GM18909 (cell line): ENCODE results near the gene SNX3.
"Not testable (repeated sequence)": the region's sequence is repeated elsewhere in the genome, so short reads cannot be mapped to it uniquely, and the experiment has no call there.

Source experiments
- ATAC-seq: cut with Tn5 transposase; IDR thresholded peaks from one replicate; pipeline ENCODE4 v1.9.1; 2021; ENCODE audit warnings: mild to moderate bottlenecking; ENCODE audit not compliant: unreplicated experiment, poor library complexity

The SNX3 gene

DNA sequence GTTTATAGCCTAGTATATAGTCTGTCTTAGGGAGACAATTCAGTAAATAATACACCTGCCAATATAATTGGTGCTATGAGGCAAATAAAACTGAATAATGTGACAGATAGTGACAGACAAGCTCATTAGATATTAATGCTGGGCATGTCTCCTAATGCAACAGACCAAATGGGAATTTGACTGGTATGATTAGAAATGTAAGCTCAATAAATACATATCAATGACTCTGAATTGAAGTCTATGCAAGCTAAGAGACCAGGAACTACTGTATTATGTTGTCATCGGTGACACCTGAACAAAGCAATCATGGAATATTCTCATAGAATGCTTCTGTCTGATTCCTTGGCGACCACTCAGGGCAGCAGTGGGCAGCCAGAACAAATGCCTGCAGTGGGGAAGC is 2.5 kb upstream of the SNX3 start:
- ATAC-seq: no peak

DNA sequence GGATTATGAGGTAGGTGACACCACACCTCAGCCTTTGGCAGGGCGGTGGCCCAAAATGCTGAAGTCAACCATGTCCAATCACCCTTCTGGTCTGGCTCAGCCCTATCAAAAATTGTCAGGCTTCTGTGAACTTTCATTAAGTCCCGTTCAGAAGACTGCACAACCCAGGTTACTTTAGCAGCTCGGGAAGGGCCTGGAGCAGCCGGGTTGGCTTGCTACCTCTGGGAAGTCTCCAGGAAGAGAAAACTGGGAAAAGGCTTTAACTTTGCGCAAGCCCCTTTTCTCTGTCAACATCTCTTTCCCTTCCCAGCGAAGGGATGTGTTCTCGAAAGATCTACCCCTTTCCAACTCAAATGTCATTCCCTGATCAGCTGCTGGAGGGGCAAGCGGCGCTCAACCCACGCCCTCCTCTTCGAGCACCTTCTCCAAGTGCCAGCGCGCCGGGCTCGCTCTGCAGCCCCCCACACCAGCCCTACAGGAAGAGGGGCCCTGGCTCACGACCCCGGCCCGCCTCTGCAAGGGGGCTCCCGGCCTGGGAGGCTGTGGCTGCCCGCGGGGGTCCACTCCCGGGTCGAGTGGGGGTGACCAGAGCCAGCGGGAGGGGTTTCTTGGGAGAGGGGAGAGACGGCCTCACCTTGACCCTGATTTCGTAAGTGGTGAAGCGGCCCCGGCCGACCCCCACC is 573 bp downstream of the SNX3 start:
- peak; percentile 12 for ATAC-seq

DNA sequence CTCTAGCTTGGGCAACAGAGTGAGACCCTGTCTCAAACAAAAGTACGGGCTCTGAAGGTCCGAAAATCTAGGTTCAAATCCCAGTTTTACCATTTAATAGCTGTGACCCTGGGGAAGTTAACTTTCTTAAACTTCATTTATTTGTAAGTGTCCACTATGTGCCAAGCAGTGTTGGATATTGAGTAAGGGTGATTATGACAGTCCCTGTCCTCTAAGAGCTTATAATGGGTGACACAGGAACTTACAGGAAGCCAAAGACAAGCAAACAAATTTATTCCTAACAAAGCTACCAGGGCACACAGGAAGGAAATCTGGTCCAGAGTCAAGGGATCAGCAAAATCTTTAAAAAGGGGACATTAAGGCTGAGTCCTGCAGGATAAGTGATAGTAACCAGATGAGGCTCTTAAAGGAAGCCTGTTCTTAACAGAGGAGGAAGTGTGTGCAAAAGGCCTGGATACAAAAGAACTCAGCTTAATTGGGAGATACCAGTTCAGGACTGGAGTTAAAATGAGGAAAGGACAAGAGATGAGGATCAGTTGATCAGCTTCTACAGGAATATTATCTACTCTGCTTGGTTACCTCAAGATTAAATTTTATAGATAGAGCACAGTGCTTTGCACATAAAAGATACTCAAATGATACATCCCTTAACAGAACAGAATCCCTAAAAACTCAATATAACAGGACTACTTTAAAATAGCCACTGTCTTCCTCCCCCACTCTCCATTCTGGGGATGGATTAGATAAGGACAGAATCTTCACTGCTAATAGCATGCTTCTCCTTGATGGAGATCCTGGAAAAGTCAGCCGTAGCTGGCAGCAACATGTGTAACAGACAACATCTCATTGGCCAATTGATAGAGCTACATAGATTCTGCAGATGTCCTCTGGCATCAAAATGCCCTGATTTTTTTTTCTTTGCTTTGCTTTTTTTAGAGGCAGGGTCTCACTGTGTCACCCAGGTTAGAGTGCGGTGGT is 6.1 kb downstream of the SNX3 start:
- no peak for ATAC-seq

- ATAC-seq: no peak
Measured at GRCh38 chr6:108253241-108253640, 7.6 kb downstream of the SNX3 start.

DNA sequence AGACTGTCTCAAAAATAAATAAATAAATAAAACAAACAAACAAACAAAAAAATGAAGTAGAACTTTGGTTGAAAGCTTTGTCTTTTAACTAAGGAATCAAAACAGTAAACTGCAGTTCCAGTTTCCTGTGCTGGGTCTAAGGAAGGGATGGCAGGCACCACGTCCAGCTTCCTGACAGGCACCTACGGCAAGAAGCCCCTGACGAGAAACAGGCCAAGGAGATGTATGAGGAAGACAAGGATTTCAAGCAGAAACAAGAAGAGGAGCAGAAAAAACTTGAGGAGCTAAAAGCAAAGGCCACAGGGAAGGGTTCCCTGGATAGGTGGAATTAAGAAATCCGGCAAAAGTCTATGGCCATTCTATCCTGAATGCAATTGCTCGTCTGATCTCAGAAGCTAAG is 8.8 kb downstream of the SNX3 start:
- no peak for ATAC-seq

GRCh38 chr6:108251252-108251651 is 9.6 kb downstream of the SNX3 start:
- ATAC-seq: no peak

DNA sequence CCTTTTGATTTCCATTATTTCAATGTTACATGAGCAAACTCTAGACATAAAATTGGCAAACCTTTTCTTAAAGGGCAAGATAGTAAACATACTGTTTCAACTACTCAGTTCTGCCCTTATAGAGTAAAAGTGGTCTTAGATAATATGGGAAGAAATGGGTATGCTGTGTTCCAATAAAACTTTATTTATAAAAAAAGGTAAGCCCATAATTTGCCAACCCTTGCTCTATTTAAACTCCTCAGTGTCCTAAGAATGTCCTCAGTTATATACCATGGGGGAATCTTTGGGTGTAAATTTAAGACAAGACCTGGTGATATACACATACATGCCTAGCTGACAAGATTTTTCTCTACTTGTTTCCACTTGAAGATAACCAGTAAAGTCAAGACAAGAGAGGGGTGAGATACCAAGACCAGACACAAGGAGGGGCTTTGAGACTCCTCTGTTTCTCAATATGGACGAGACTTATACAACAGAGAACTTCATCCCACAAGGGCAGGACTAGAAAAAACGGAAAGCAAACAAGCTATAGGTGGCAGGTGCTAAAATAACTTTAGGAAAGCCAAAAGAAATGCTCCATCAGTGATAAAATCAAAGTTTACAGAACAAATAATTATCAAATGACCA is 10.5 kb downstream of the SNX3 start:
- ATAC-seq: no peak

GRCh38 chr6:108247965-108248536 is 12.8 kb downstream of the SNX3 start:
- no peak for ATAC-seq

DNA sequence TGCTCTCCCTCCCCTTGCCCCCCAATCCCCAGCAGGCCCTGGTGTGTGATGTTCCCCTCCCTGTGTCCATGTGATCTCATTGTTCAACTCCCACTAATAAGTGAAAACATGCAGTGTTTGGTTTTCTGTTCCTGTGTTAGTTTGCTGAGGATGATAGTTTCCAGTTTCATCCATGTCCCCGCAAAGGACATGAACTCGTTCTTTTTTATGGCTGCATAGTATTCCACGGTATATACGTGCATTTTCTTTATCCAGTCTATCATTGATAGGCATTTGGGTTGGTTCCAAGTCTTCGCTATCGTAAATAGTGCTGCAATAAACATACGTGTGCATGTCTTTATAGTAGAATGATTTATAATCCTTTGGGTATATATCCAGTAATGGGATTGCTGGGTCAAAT is 15.7 kb downstream of the SNX3 start:
- not testable (repeated sequence) for ATAC-seq

DNA sequence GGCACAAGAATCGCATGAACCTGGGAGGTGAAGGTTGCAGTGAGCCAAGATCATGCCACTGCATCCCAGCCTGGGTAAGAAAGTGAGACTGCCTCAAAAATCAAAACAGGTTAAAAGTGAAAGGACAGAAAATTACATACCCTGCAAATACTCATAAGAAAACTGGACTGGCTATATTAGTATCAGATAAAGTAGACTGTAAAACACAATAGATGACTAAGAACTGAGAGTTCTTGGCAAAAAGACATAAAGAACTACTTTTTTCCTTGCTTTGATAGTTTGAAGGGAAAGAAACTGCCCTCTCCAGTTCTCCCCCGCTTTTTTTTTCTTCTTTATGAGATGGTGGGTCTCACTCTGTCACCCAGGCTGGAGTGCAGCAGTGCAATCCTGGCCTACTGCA is 17.0 kb downstream of the SNX3 start:
- no peak for ATAC-seq

DNA sequence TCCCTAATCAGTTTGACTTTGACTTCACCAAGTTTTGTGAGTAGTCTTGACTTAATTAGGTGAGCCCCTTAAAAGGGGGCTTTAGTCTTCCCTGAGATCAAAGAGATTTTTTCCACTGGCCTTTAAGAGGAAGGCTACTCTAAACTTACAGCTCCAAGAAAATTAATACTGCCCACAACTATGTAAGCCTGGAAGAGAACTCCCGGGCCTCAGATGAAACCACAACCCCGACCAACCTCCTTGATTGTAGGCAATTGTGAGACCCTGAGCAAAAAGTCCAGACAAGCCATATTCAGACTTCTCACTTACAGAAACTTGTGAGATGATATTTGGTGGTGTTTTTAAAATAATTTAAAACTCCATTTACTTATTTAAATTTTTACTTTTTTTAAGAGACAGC is 18.1 kb downstream of the SNX3 start:
- ATAC-seq: no peak

DNA sequence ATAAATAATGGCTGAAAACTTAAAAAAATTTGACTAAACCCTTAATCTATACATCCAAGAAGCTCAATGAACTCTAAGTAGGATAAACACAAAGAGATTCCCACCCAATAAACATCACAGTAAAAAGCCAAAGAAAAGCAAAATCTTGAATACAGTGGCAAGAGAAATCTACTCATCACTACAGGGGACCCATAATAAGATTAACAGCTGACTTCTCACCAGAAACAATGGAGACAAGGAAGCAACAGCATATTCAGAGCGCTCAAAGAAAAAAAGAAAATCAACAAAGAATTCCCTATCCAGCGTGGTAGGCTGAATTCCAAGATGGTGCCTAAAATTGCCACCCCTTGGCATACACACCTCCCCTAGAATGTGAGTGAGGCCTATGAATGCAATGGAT is 18.6 kb downstream of the SNX3 start:
- ATAC-seq: no peak

GRCh38 chr6:108238322-108238721 is 22.5 kb downstream of the SNX3 start:
- no peak for ATAC-seq

DNA sequence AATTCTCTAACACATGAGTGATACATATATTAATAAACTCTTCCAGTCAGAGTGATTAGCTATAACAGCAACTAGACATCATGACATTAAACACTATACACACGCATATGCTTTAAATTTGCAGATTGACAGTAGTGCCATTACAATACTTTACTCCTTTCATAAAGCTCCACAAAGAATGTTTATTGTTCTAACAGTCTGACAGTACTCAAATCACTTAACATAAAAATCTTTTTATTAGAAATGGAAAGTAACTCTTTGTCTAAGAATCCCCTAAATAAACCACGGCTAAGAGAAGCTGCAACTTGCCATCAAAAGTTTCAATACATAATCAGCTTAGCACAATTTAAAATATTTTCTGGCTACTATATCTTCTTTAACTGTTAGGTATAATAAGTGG is 24.0 kb downstream of the SNX3 start:
- ATAC-seq: no peak

DNA sequence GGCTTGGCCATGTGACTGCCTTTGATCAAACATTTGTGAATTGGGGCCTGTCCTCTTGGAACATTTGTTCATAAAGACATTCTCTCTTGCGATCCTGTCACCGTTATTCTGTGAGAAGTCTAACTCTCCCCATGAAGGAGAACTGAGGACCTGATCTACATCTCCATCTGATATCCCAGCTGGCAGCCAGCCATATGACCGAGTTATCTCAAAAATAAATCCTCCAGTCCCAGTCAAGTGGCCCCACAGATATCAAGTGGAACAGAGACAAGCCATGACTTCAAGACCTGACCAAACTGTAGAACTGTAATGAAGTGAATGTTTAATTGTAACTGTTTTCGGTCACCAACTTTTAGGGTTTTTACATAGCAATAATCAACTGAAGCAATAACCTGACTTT is 25.7 kb downstream of the SNX3 start:
- no peak for ATAC-seq

- no peak for ATAC-seq
Measured at GRCh38 chr6:108228416-108228815, 32.4 kb downstream of the SNX3 start.

DNA sequence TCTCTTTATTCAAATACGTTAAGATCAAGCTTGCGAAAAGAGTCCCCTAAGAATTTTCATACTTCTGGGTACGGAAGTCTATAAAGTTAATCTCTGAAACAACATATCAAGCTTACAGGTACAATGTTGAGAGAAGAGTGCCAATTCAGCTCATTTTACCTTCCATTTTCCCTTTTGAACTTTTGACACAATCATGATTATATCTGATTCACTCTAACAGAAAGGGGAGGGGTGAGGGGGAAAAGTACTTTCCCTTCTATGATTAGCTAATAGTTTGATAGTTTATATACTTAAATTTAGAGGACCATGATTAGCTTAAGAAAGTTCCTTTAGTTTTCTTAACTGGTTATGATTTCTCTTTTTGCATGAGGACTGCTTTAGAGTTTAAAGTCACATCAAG is 33.5 kb downstream of the SNX3 start:
- ATAC-seq: no peak

DNA sequence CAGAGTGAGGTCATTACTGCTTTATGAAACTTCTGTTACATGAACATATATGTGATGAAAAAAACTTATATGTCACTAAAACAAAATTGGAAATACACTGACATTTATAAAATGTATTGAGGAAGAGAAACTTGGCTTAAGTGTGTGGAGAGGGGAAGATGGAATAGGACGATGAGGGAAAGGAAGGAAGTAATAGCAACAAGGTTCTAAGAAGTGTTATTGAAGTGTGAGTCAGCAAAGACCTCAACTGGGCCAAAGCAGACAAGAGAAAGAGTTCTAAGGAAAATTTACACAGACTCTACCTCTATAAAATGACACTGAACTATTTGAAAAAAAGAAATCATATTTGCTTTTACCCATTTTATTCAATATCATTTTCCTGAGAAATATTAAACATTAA is 38.3 kb downstream of the SNX3 start:
- no peak for ATAC-seq

- no peak for ATAC-seq
Measured at GRCh38 chr6:108222064-108222463, 38.8 kb downstream of the SNX3 start.

DNA sequence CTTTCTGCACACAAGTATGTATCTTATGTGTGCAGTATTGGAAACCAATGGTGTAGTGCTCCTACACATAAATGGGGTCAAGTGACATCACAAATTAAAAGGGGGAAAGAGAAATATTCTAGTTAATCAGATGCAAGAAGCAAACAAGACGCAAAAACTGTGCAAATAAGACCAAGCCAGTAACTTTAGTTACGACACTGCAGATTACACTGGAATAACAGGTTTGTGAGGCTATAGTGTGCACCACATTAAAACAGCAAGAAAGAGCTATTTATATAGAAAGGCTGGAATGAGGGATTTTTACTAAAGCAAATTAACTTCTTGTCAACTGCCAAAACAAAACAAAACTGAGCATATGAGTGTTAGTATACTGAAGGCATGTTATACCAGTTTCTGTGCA is 49.2 kb downstream of the SNX3 start:
- ATAC-seq: no peak

- no peak for ATAC-seq
Measured at GRCh38 chr6:108210556-108210955, 50.3 kb downstream of the SNX3 start.
